Brain microvascular endothelial cell (primary cell): ENCODE data around the gene CD44.

ENCODE experiments used
- DNase-seq: peaks from one replicate; pipeline ENCODE4 v3.0.0-alpha.2; 2020
- H3K27ac ChIP-seq: fragments of 250-450 bp; sonication (Bioruptor Pico); 2 replicates; pipeline ENCODE4 v1.5.1; 2020; ENCODE audit warnings: mild to moderate bottlenecking, moderate library complexity
- H3K27me3 ChIP-seq: fragments of 250-450 bp; sonication (Bioruptor Pico); replicated peaks from 2 replicates; pipeline ENCODE4 v1.5.1; 2020; ENCODE audit warnings: mild to moderate bottlenecking
- H3K36me3 ChIP-seq: fragments of 250-450 bp; sonication (Bioruptor Pico); replicated peaks from 2 replicates; pipeline ENCODE4 v1.5.1; 2020; ENCODE audit warnings: mild to moderate bottlenecking
- H3K4me3 ChIP-seq: 2 replicates; pipeline ENCODE4 v1.5.1; 2011; ENCODE audit warnings: low read depth, mild to moderate bottlenecking, control low read depth, low read length, moderate library complexity
- CTCF ChIP-seq: IDR thresholded peaks from 2 replicates; pipeline ENCODE4 v1.5.1; 2011; ENCODE audit warnings: low read depth, mild to moderate bottlenecking, moderate library complexity, low read length, control low read depth, inconsistent platforms; ENCODE audit errors: missing control alignments
- in situ Hi-C: cut with HindIII; loops from 2 replicates; pipeline ENCODE4 v1.10.0; 2017; ENCODE audit warnings: low sequenced_read_pairs, low pct_ligation_motif_present

CD44 gene

DNA sequence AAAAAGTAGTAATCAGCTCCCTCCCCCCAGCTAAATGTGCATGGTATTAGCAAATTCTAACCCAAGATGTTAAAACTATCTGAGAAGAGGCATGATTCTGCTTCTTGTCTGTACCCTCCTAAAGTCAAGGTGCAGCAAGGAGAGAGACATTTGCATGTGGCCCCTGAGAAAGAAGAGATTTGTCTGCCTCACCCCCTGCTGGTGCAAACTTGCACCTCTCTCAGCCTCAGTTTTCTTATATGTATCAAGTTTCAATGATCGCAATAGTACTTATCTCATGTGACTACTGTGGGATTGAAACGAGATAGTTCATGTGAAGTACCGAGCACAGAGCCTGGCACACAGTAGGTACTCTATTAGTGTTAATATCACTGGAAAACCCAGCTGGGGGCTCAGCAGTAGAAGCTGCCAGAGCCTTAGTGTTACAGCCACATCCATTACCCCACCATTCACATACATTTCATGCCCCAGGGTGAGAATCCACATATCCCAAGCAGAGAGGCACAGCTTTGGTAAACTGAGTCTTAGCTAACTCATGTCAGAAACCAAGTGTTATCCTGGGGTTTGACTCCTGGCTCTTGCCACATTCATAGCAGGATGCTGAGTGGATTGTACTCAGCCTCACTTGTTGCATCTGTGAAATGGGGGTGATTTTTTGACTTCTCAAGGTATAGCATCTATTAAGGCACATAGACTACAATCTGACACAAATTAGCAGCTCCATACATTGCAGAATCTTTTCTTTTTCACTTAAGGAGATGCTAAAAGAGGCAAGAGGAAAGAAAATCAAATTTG lies 24.9 kb downstream of the CD44 start:
- in situ Hi-C loops: no loop called here
- no peak overlapping the region for H3K4me3 ChIP-seq
- DNase-seq: peak; percentile 22
- H3K27me3 ChIP-seq: no peaks in the 10 kb centered on the region
- TF ChIP-seq CTCF: peak; percentile 65
- H3K27ac ChIP-seq: no peak overlapping the region
- no peaks in the 10 kb centered on the region for H3K36me3 ChIP-seq

- H3K27ac ChIP-seq: peak overlapping the region; percentile 88
- no peaks in the 10 kb centered on the region for H3K36me3 ChIP-seq
- in situ Hi-C loops: no loop called here
- no peak overlapping the region for H3K4me3 ChIP-seq
- no peak for DNase-seq
- no peak for TF ChIP-seq CTCF
- H3K27me3 ChIP-seq: no peaks in the 10 kb centered on the region
Measured at GRCh38 chr11:35165030-35165422, 26.1 kb downstream of the CD44 start.

DNA sequence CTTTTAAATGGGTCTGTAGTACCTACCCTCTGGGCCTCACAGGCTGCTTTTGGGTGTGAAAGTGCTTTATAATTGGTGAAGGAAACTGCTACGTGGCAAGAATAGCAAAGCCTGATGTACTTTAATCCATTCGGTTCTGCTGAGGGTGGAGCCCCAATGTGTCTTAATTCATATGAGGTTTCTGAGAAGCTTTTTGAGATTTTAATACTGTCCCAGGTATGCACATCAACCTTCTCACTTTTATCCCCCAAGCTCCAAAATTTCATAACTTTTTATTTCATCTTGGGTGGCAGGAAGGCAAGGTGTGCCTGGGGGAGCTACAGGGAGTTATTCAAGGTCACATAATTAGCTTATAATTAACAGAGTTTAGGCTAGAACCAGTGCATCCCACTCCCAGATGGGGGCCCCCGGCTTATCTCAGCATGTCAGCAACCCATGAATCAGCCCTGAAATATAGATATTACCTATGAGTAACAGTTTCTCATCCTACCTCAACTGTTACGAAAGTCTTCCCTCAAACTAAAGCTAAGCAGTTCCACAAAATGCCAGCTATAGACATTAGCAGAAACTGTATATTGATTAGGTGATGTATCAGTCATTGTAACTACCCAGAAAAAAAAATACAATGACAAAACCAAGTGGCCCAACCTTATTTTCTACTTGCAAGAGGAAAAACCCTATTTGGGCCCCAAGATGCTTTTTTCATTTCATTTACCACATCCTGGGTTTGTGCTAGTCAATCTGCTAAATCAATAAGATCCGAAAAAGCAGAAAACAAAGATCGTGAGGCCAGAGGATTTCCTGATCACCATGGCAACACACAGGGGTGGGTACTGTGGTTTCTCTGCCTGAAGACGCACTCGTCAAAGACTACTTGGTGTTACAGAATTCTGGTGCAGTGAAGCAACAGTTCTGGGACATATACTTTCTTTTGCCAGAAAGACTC lies 26.7 kb downstream of the CD44 start:
- Histone ChIP-seq H3K27ac (peak overlapping the region; percentile 88), H3K27me3 (no peaks in the 10 kb centered on the region), H3K4me3 (no peak overlapping the region), H3K36me3 (no peaks in the 10 kb centered on the region)
- peak; percentile 77 for DNase-seq
- no peak for TF ChIP-seq CTCF
- in situ Hi-C loops: no loop called here

GRCh38 chr11:35166369-35167360 lies 27.7 kb downstream of the CD44 start:
- peak; percentile 86 for DNase-seq
- peak overlapping the region; percentile 2 for H3K4me3 ChIP-seq

More at GRCh38 chr11:35166369-35167360, 27.7 kb downstream of the CD44 start:
- H3K36me3 ChIP-seq: no peaks in the 10 kb centered on the region
- H3K27ac ChIP-seq: peak overlapping the region; percentile 88
- H3K27me3 ChIP-seq: no peaks in the 10 kb centered on the region
- TF ChIP-seq CTCF: no peak
- in situ Hi-C loops: no loop called here
